HCT116 (cell line): ENCODE data around the gene DENND4B. TPM values are rescaled to one million over a fixed set of nuclear protein-coding genes. Genes with fewer than 3 reads are reported as not detected.
"Not testable (repeated sequence)": the region's sequence is repeated elsewhere in the genome, so short reads cannot be mapped to it uniquely, and the experiment has no call there.

ENCODE experiments used
- ATAC-seq: fragments of 200-7000 bp; cut with Tn5 transposase; 2 replicates; pipeline ENCODE4 v1.9.1; 2020; ENCODE audit warnings: mild to moderate bottlenecking, moderate library complexity
- BruUV-seq: library from RNA; stranded (reverse); fragments of 400-500 nt; replicated peaks from 2 replicates; lab custom pipeline; 2021; lab: Mats Ljungman, UMichigan
- CTCF ChIA-PET: fragments of 300-600 bp; sonication (Branson Sonifier 250); formaldehyde crosslinking; loops from one replicate; lab custom pipeline; 2021; ENCODE audit warnings: antibody characterized with exemption; lab: Charles Lee
- POLR2A ChIA-PET: fragments of 300-600, 350-600 bp; sonication (Branson Sonifier 250); formaldehyde crosslinking; loops from one replicate; lab custom pipeline; 2021; ENCODE audit warnings: antibody characterized with exemption; lab: Charles Lee
- RAD21 ChIA-PET, 2 experiments: fragments of 300-600 bp; sonication (Branson Sonifier 250); formaldehyde crosslinking; loops; one replicate each; lab custom pipeline; 2023; ENCODE audit warnings: low total read pairs in 2 of 2; ENCODE audit not compliant: uncharacterized antibody in 2 of 2, unreplicated experiment in 2 of 2, low non-redundant PET in 1 of 2; lab: Charles Lee
- DNase-seq: peaks from one replicate; pipeline ENCODE4 v3.0.0-alpha.2; 2010; ENCODE audit warnings: low read depth, low spot score
- H2AFZ ChIP-seq: fragments of 200-600 bp; shearing (Covaris generic), sonication (generic); 2 replicates; pipeline ENCODE4 v1.6.1; 2017; ENCODE audit warnings: low read depth, mixed run types, mixed read lengths, antibody characterized with exemption, low read length; ENCODE audit not compliant: poor library complexity, severe bottlenecking
- H3K27ac ChIP-seq: 2 replicates; pipeline ENCODE4 v1.5.1; 2012; ENCODE audit warnings: low read depth, low read length
- H3K27me3 ChIP-seq: fragments of 200-600 bp; sonication (generic); 2 replicates; pipeline ENCODE4 v1.6.1; 2016; ENCODE audit warnings: mixed run types, low read length, mixed read lengths; ENCODE audit not compliant: insufficient read depth
- H3K36me3 ChIP-seq, 2 experiments: fragments of 200-500 bp in 1 of 2; fragments of 200-600 bp in 1 of 2; sonication (Bioruptor generic) in 1 of 2; sonication (generic) in 1 of 2; 2 replicates each; pipeline versions ENCODE4 v1.5.1 to v1.6.1; 2014 to 2016; ENCODE audit warnings: low read length in 2 of 2, inconsistent platforms in 1 of 2, mixed read lengths in 1 of 2, mixed run types in 1 of 2; ENCODE audit not compliant: insufficient read depth in 2 of 2, control insufficient read depth in 1 of 2
- H3K4me1 ChIP-seq, 2 experiments: fragments of 200-600 bp in 1 of 2; sonication (generic) in 1 of 2; 2 replicates each; pipeline versions ENCODE4 v1.5.1 to v1.6.1; 2012 to 2017; ENCODE audit warnings: low read length in 2 of 2, inconsistent platforms in 1 of 2, mild to moderate bottlenecking in 1 of 2, mixed read lengths in 1 of 2, mixed run types in 1 of 2, moderate library complexity in 1 of 2; ENCODE audit not compliant: insufficient read depth in 2 of 2, control insufficient read depth in 1 of 2
- H3K4me2 ChIP-seq: fragments of 200-600 bp; sonication (generic); 2 replicates; pipeline ENCODE4 v1.6.1; 2017; ENCODE audit warnings: mixed run types, low read length, mixed read lengths
- H3K4me3 ChIP-seq, 2 experiments: fragments of 200-600 bp in 1 of 2; sonication (generic) in 1 of 2; replicated peaks in 1 of 2; 2 replicates each; pipeline ENCODE4 v1.5.1; 2011 to 2016; ENCODE audit warnings: low read length in 2 of 2, control low read depth in 1 of 2, low read depth in 1 of 2, mild to moderate bottlenecking in 1 of 2, mixed read lengths in 1 of 2, mixed run types in 1 of 2
- H3K79me2 ChIP-seq: fragments of 200-600 bp; sonication (generic); 2 replicates; pipeline ENCODE4 v1.6.1; 2017; ENCODE audit warnings: mild to moderate bottlenecking, mixed run types, low read length, moderate library complexity, mixed read lengths; ENCODE audit not compliant: insufficient read depth
- H3K9ac ChIP-seq: fragments of 200-600 bp; sonication (generic); 2 replicates; pipeline ENCODE4 v1.6.1; 2016; ENCODE audit warnings: low read length, mixed read lengths
- H3K9me2 ChIP-seq: fragments of 200-600 bp; sonication (generic), shearing (Covaris generic); 2 replicates; pipeline ENCODE4 v1.6.1; 2017; ENCODE audit warnings: mixed run types, mild to moderate bottlenecking, moderate library complexity; ENCODE audit not compliant: insufficient read depth
- H3K9me3 ChIP-seq, 2 experiments: fragments of 200-500 bp in 1 of 2; fragments of 200-600 bp in 1 of 2; sonication (Bioruptor generic) in 1 of 2; sonication (generic) in 1 of 2; 2 replicates each; pipeline ENCODE4 v1.6.1; 2014 to 2017; ENCODE audit warnings: low read length in 2 of 2, mixed read lengths in 2 of 2, inconsistent platforms in 1 of 2, low read depth in 1 of 2, mild to moderate bottlenecking in 1 of 2, mixed run types in 1 of 2, moderate library complexity in 1 of 2; ENCODE audit not compliant: control insufficient read depth in 1 of 2, insufficient read depth in 1 of 2
- H4K20me1 ChIP-seq: fragments of 200-600 bp; sonication (generic), shearing (Covaris generic); 2 replicates; pipeline ENCODE4 v1.6.1; 2017; ENCODE audit warnings: mixed run types, mild to moderate bottlenecking, moderate library complexity; ENCODE audit not compliant: insufficient read depth
- CEBPB ChIP-seq: IDR thresholded peaks from 2 replicates; pipeline ENCODE4 v1.6.1; 2012; ENCODE audit warnings: low read depth
- ELF1 ChIP-seq: IDR thresholded peaks from 2 replicates; pipeline ENCODE4 v1.6.1; 2012; ENCODE audit warnings: low read depth, borderline replicate concordance
- EZH2phosphoT487 ChIP-seq: fragments of 200-600 bp; IDR thresholded peaks from 2 replicates; pipeline ENCODE4 v1.6.1; 2018; ENCODE audit warnings: antibody characterized with exemption, borderline replicate concordance
- JUND ChIP-seq: IDR thresholded peaks from 2 replicates; pipeline ENCODE4 v1.6.1; 2012
- POLR2A ChIP-seq: IDR thresholded peaks from 2 replicates; pipeline ENCODE4 v1.7.0; 2011; ENCODE audit warnings: borderline replicate concordance; ENCODE audit not compliant: insufficient read depth, insufficient read length; ENCODE audit errors: extremely low read depth
- POLR2AphosphoS5 ChIP-seq: IDR thresholded peaks from 2 replicates; pipeline ENCODE4 v1.6.1; 2011; ENCODE audit warnings: mild to moderate bottlenecking, low read depth, low read length, moderate library complexity
- RAD21 ChIP-seq: IDR thresholded peaks from 2 replicates; pipeline ENCODE4 v1.6.1; 2012; ENCODE audit warnings: low read depth, mild to moderate bottlenecking
- SRF ChIP-seq: IDR thresholded peaks from 2 replicates; pipeline ENCODE4 v1.6.1; 2012; ENCODE audit warnings: low read depth
- TCF7L2 ChIP-seq: IDR thresholded peaks from 2 replicates; pipeline ENCODE4 v1.7.0; 2011; ENCODE audit warnings: borderline replicate concordance, inconsistent platforms; ENCODE audit not compliant: insufficient read depth, insufficient read length; ENCODE audit errors: extremely low read depth
- YY1 ChIP-seq: IDR thresholded peaks from 2 replicates; pipeline ENCODE4 v1.6.1; 2011; ENCODE audit warnings: low read length, low read depth, moderate library complexity, mild to moderate bottlenecking; ENCODE audit not compliant: insufficient replicate concordance; ENCODE audit errors: extremely low read depth
- ZFX ChIP-seq: fragments of 450-650 bp; IDR thresholded peaks from 2 replicates; pipeline ENCODE4 v1.6.1; 2017
- intact Hi-C: fragments of 100-400 bp; cut with micrococcal nuclease; formaldehyde crosslinking; loops from 2 replicates; pipeline ENCODE4 v1.10.0; 2022
- total RNA-seq: library from RNA; stranded (reverse); gene quantifications from one replicate; pipeline ENCODE4 v1.2.1, GENCODE V29; 2021; ENCODE audit not compliant: unreplicated experiment
- TF ChIP-seq, protein P1 (sequence below), 3 experiments: fragments of 200-600 bp in 1 of 3; sonication (generic) in 1 of 3; IDR thresholded peaks in 2 of 3; conservative IDR thresholded peaks in 1 of 3; 2 replicates each; pipeline ENCODE4 v1.5.1; 2012 to 2017; ENCODE audit warnings: low read depth in 2 of 3, low read length in 2 of 3, antibody characterized with exemption in 1 of 3, borderline replicate concordance in 1 of 3, control low read depth in 1 of 3, mild to moderate bottlenecking in 1 of 3, mixed read lengths in 1 of 3, mixed run types in 1 of 3, moderate library complexity in 1 of 3; ENCODE audit not compliant: insufficient read depth in 1 of 3

DENND4B gene
- total RNA-seq, 1 experiment from 2014 or later, result 70.8 TPM

GRCh38 chr1:153899509-153899908 lies 47.0 kb downstream of the DENND4B start:
- DNase-seq (no peak), ATAC-seq (no peak)
- Histone ChIP-seq H3K4me1 (peaks cover 0 to 5% of the 10 kb centered on the region in 2 experiments; a peak in 1 of 4 replicates), H2AFZ (no peak overlapping the region)
- intact Hi-C loops, result no loop called here
- TF ChIP-seq RAD21 (no peak), JUND (no peak), POLR2A (no peak), EZH2phosphoT487 (no peak), TCF7L2 (no peak), ZFX (no peak), SRF (no peak), CEBPB (no peak), POLR2AphosphoS5 (no peak), YY1 (no peak), ELF1 (no peak)
- TF ChIP-seq, protein P1, sequence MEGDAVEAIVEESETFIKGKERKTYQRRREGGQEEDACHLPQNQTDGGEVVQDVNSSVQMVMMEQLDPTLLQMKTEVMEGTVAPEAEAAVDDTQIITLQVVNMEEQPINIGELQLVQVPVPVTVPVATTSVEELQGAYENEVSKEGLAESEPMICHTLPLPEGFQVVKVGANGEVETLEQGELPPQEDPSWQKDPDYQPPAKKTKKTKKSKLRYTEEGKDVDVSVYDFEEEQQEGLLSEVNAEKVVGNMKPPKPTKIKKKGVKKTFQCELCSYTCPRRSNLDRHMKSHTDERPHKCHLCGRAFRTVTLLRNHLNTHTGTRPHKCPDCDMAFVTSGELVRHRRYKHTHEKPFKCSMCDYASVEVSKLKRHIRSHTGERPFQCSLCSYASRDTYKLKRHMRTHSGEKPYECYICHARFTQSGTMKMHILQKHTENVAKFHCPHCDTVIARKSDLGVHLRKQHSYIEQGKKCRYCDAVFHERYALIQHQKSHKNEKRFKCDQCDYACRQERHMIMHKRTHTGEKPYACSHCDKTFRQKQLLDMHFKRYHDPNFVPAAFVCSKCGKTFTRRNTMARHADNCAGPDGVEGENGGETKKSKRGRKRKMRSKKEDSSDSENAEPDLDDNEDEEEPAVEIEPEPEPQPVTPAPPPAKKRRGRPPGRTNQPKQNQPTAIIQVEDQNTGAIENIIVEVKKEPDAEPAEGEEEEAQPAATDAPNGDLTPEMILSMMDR (IDR thresholded peaks at IDR 0.05 in 2 of 3, conservative IDR thresholded peaks at IDR 0.05 in 1 of 3; ENCODE audit: borderline replicate concordance in 1 of 3, insufficient read depth in 1 of 3, low read depth in 2 of 3, low read length in 2 of 3), result no peak
- TF ChIP-seq, all 23 proteins: peak for 0
- Histone ChIP-seq H3K79me2 (peaks cover 49% of the 10 kb centered on the region), H3K27me3 (no peaks in the 10 kb centered on the region), H3K4me3 (no peak overlapping the region), H3K27ac (no peak overlapping the region), H3K9ac (no peak overlapping the region), H3K36me3 (no peaks in the 10 kb centered on the region), H3K4me2 (no peak overlapping the region), H4K20me1 (no peaks in the 10 kb centered on the region), H3K9me3 (no peaks in the 10 kb centered on the region), H3K9me2 (no peaks in the 10 kb centered on the region)
- ChIA-PET POLR2A (no interaction called here), RAD21 (no interaction called here), CTCF (no interaction called here)
- BruUV-seq, result no TSS peak

GRCh38 chr1:153895866-153896265 lies 50.7 kb downstream of the DENND4B start:
- RAD21 ChIA-PET, result interaction anchor here in 1 of 2 experiments (0.6 kb wide), 1 partner anchor 90 kb away, joined by 3 read pairs; the partner anchor contains the start of gene RAB13
- CTCF ChIA-PET, result not testable (repeated sequence)
- H3K79me2 ChIP-seq, result peaks cover 31% of the 10 kb centered on the region

GRCh38 chr1:153891042-153891441 lies 55.5 kb downstream of the DENND4B start:
- H3K4me1 ChIP-seq, BruUV-seq, H3K27me3 ChIP-seq, RAD21 ChIA-PET, ATAC-seq, H3K4me3 ChIP-seq, H2AFZ ChIP-seq, H3K36me3 ChIP-seq, H3K27ac ChIP-seq, DNase-seq, intact Hi-C loops, H3K9me2 ChIP-seq, H4K20me1 ChIP-seq, H3K9me3 ChIP-seq, CTCF ChIA-PET, POLR2A ChIA-PET, H3K9ac ChIP-seq, H3K4me2 ChIP-seq: not testable (repeated sequence)
- peaks cover 50% of the 10 kb centered on the region for H3K79me2 ChIP-seq

More at GRCh38 chr1:153895866-153896265, 50.7 kb downstream of the DENND4B start:
- H3K27ac ChIP-seq, ATAC-seq, intact Hi-C loops, DNase-seq, H3K9ac ChIP-seq, BruUV-seq, H3K9me3 ChIP-seq, H3K4me3 ChIP-seq, H3K4me1 ChIP-seq, H3K36me3 ChIP-seq, H3K9me2 ChIP-seq, H2AFZ ChIP-seq, H3K27me3 ChIP-seq, H3K4me2 ChIP-seq, H4K20me1 ChIP-seq: not testable (repeated sequence)
- POLR2A ChIA-PET, result interaction anchor here (0.9 kb wide), 1 partner anchor 91 kb away, joined by 4 read pairs; no protein-coding TSS in a partner anchor
